Trophoblast cell (in vitro differentiated cells and primary cell): ENCODE measurements around the gene PLBD2.

Source experiments
- DNase-seq, 2 donors: peaks; one replicate each; pipeline ENCODE4 v3.0.0-alpha.2; 2016
- H2AFZ ChIP-seq: 2 replicates; pipeline ENCODE4 v1.6.1; 2013; ENCODE audit warnings: low read length, moderate library complexity, mild to moderate bottlenecking; ENCODE audit not compliant: insufficient read depth, poor library complexity
- H2AK5ac ChIP-seq: 2 replicates; pipeline ENCODE4 v1.6.1; 2013; ENCODE audit warnings: mild to moderate bottlenecking, low read length
- H2BK120ac ChIP-seq: 2 replicates; pipeline ENCODE4 v1.6.1; 2013; ENCODE audit warnings: low read length, mild to moderate bottlenecking, moderate library complexity; ENCODE audit not compliant: insufficient read depth, poor library complexity
- H2BK12ac ChIP-seq: 2 replicates; pipeline ENCODE4 v1.6.1; 2013; ENCODE audit warnings: mild to moderate bottlenecking, low read length, moderate library complexity
- H2BK5ac ChIP-seq: 2 replicates; pipeline ENCODE4 v1.6.1; 2013; ENCODE audit warnings: low read length, low read depth, moderate library complexity, mild to moderate bottlenecking; ENCODE audit not compliant: poor library complexity
- H3K14ac ChIP-seq: 2 replicates; pipeline ENCODE4 v1.6.1; 2013; ENCODE audit warnings: mild to moderate bottlenecking, low read length
- H3K18ac ChIP-seq: 2 replicates; pipeline ENCODE4 v1.6.1; 2013; ENCODE audit warnings: mild to moderate bottlenecking, low read length
- H3K23ac ChIP-seq: 2 replicates; pipeline ENCODE4 v1.6.1; 2013; ENCODE audit warnings: low read length
- H3K27ac ChIP-seq: 2 replicates; pipeline ENCODE4 v1.5.1; 2013; ENCODE audit warnings: low read depth, mild to moderate bottlenecking, inconsistent platforms, low read length, moderate library complexity
- H3K27me3 ChIP-seq: 2 replicates; pipeline ENCODE4 v1.6.1; 2013; ENCODE audit warnings: inconsistent platforms, mild to moderate bottlenecking, low read length, moderate library complexity; ENCODE audit not compliant: insufficient read depth
- H3K36me3 ChIP-seq, 2 experiments: 1 replicate in 1 of 2; 2 replicates in 1 of 2; pipeline ENCODE4 v1.6.1; 2013; ENCODE audit warnings: low read length in 2 of 2, mild to moderate bottlenecking in 2 of 2, moderate library complexity in 1 of 2; ENCODE audit not compliant: insufficient read depth in 2 of 2, control insufficient read depth in 1 of 2
- H3K4ac ChIP-seq: 2 replicates; pipeline ENCODE4 v1.6.1; 2013; ENCODE audit warnings: low read depth, mild to moderate bottlenecking, low read length, moderate library complexity
- H3K4me1 ChIP-seq, 2 experiments: 1 replicate in 1 of 2; 2 replicates in 1 of 2; pipeline ENCODE4 v1.6.1; 2013; ENCODE audit warnings: low read length in 2 of 2, mild to moderate bottlenecking in 2 of 2, moderate library complexity in 1 of 2; ENCODE audit not compliant: insufficient read depth in 2 of 2, control insufficient read depth in 1 of 2
- H3K4me2 ChIP-seq: 2 replicates; pipeline ENCODE4 v1.6.1; 2013; ENCODE audit warnings: inconsistent platforms, mild to moderate bottlenecking, low read length, moderate library complexity
- H3K4me3 ChIP-seq: 2 replicates; pipeline ENCODE4 v1.5.1; 2013; ENCODE audit warnings: mild to moderate bottlenecking, low read depth, low read length, inconsistent platforms
- H3K79me1 ChIP-seq: one replicate; pipeline ENCODE4 v1.6.1; 2013; ENCODE audit warnings: low read length
- H3K79me2 ChIP-seq: 2 replicates; pipeline ENCODE4 v1.6.1; 2013; ENCODE audit warnings: low read length, mild to moderate bottlenecking; ENCODE audit not compliant: control insufficient read depth, insufficient read depth, poor library complexity
- H3K9ac ChIP-seq: 2 replicates; pipeline ENCODE4 v1.6.1; 2013; ENCODE audit warnings: mild to moderate bottlenecking, low read length
- H3K9me3 ChIP-seq: 2 replicates; pipeline ENCODE4 v1.6.1; 2013; ENCODE audit warnings: low read depth, mild to moderate bottlenecking, control low read depth, inconsistent platforms, low read length; ENCODE audit not compliant: insufficient read depth
- H4K12ac ChIP-seq: 2 replicates; pipeline ENCODE4 v1.6.1; 2013; ENCODE audit warnings: low read depth, mild to moderate bottlenecking, low read length, moderate library complexity
- H4K8ac ChIP-seq: 2 replicates; pipeline ENCODE4 v1.6.1; 2013; ENCODE audit warnings: low read depth, mild to moderate bottlenecking, low read length, moderate library complexity
- H4K91ac ChIP-seq: one replicate; pipeline ENCODE4 v1.6.1; 2013; ENCODE audit warnings: low read depth, mild to moderate bottlenecking, low read length, moderate library complexity
- WGBS: extraction: QIAGEN DNeasy Blood & Tissue Kit; methylation state at CpG from one replicate; pipeline ENCODE4 v1.1.7; 2013; ENCODE audit warnings: missing lambda C conversion rate; ENCODE audit not compliant: insufficient read length, insufficient coverage; ENCODE audit errors: extremely low coverage; 5-methylcytosine and 5-hydroxymethylcytosine counted together

Gene PLBD2

GRCh38 chr12:113320401-113320800 lies 38.0 kb upstream of the PLBD2 start:
- H3K79me2 ChIP-seq: no peaks in the 10 kb centered on the region

GRCh38 chr12:113322343-113322742 lies 36.0 kb upstream of the PLBD2 start:
- no peak overlapping the region for H2BK12ac ChIP-seq
- no peak overlapping the region for H3K27ac ChIP-seq
- no peak overlapping the region for H4K91ac ChIP-seq
- no peak overlapping the region for H4K12ac ChIP-seq
- H3K14ac ChIP-seq: no peak overlapping the region
- no peak overlapping the region for H2BK5ac ChIP-seq
- H3K4me1 ChIP-seq: no peaks in the 10 kb centered on the region
- no peak overlapping the region for H3K23ac ChIP-seq
- H3K79me2 ChIP-seq: no peaks in the 10 kb centered on the region
- H3K4me2 ChIP-seq: no peak overlapping the region
- H3K36me3 ChIP-seq: peaks cover 11% of the 10 kb centered on the region in 2 experiments
- H3K4ac ChIP-seq: no peak overlapping the region
- H3K9ac ChIP-seq: no peak overlapping the region
- no peaks in the 10 kb centered on the region for H3K27me3 ChIP-seq
- H3K9me3 ChIP-seq: peaks cover 6% of the 10 kb centered on the region
- H4K8ac ChIP-seq: no peak overlapping the region
- WGBS: no CpG with 5 or more reads among the region's 2 CpGs
- peak; percentile 75 to 94 for DNase-seq
- H3K18ac ChIP-seq: no peak overlapping the region
- no peak overlapping the region for H2AK5ac ChIP-seq
- no peak overlapping the region for H2AFZ ChIP-seq
- H3K79me1 ChIP-seq: no peaks in the 10 kb centered on the region
- no peak overlapping the region for H3K4me3 ChIP-seq
- H2BK120ac ChIP-seq: no peak overlapping the region

More at GRCh38 chr12:113320401-113320800, 38.0 kb upstream of the PLBD2 start:
- no peak overlapping the region for H2BK12ac ChIP-seq
- no peak overlapping the region for H2AK5ac ChIP-seq
- no peak overlapping the region for H3K27ac ChIP-seq
- no peak overlapping the region for H2AFZ ChIP-seq
- no peak for DNase-seq
- no peak overlapping the region for H3K4ac ChIP-seq
- no peak overlapping the region for H4K91ac ChIP-seq
- H3K4me3 ChIP-seq: no peak overlapping the region
- no peak overlapping the region for H2BK5ac ChIP-seq
- WGBS: no CpG with 5 or more reads among the region's 12 CpGs
- no peak overlapping the region for H3K4me2 ChIP-seq
- H2BK120ac ChIP-seq: no peak overlapping the region
- H3K9ac ChIP-seq: no peak overlapping the region
- peaks cover 13 to 18% of the 10 kb centered on the region in 2 experiments for H3K36me3 ChIP-seq
- H4K8ac ChIP-seq: no peak overlapping the region
- no peaks in the 10 kb centered on the region for H3K79me1 ChIP-seq
- H3K27me3 ChIP-seq: no peaks in the 10 kb centered on the region
- H4K12ac ChIP-seq: no peak overlapping the region
- peaks cover 6% of the 10 kb centered on the region for H3K9me3 ChIP-seq
- H3K4me1 ChIP-seq: no peaks in the 10 kb centered on the region
- H3K14ac ChIP-seq: no peak overlapping the region
- no peak overlapping the region for H3K23ac ChIP-seq
- no peak overlapping the region for H3K18ac ChIP-seq

GRCh38 chr12:113325916-113326315 lies 32.5 kb upstream of the PLBD2 start:
- H3K4me3 ChIP-seq: no peak overlapping the region
- H2AK5ac ChIP-seq: no peak overlapping the region
- no peak overlapping the region for H3K4ac ChIP-seq
- no peak overlapping the region for H2BK120ac ChIP-seq
- H3K23ac ChIP-seq: no peak overlapping the region
- H3K36me3 ChIP-seq: peaks cover 2 to 7% of the 10 kb centered on the region in 2 experiments
- H3K27ac ChIP-seq: no peak overlapping the region
- no peak for DNase-seq
- H2BK5ac ChIP-seq: no peak overlapping the region
- no peaks in the 10 kb centered on the region for H3K27me3 ChIP-seq
- no peak overlapping the region for H2AFZ ChIP-seq
- no peak overlapping the region for H2BK12ac ChIP-seq
- H4K12ac ChIP-seq: no peak overlapping the region
- H3K9ac ChIP-seq: no peak overlapping the region
- H4K8ac ChIP-seq: no peak overlapping the region
- no peaks in the 10 kb centered on the region for H3K79me2 ChIP-seq
- H3K14ac ChIP-seq: no peak overlapping the region
- no peak overlapping the region for H4K91ac ChIP-seq
- no CpG with 5 or more reads among the region's 3 CpGs for WGBS
- H3K18ac ChIP-seq: no peak overlapping the region
- peaks cover 0 to 2% of the 10 kb centered on the region in 2 experiments for H3K4me1 ChIP-seq
- H3K4me2 ChIP-seq: no peak overlapping the region
- peaks cover 2% of the 10 kb centered on the region for H3K9me3 ChIP-seq
- H3K79me1 ChIP-seq: no peaks in the 10 kb centered on the region

DNA sequence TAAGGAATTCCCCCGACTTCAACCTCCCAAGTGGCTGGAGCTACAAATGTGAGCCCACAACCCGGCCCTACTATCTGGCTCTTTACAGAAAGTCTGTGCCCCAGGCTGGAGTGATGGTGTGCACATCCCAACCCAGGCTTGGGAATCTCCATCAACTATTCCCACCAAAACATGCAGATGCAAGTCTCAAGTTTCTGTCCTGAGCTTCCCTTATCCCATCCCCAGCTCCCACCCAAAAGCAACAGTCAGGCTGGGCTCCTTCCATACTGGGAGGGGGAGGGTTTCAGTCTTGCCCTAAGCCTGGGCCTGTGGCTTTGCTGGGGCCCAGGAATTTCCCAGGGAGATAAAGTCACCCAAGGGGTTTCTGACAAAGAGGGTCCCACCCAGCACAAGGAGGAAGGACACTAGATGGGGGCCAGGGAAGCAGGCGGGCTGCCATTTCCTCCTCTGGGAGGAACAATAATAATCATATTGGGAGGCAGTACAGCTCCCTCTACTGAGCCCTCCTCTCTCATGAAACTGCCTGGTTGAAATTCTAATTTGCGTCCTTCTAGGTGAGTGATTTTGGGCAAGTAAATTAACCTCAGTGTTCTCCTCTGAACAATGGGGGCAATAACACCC lies 31.5 kb upstream of the PLBD2 start:
- Histone ChIP-seq H2BK5ac (no peak overlapping the region), H3K79me2 (no peaks in the 10 kb centered on the region), H2AK5ac (no peak overlapping the region), H3K9me3 (no peaks in the 10 kb centered on the region), H3K4me1 (peaks cover 0 to 4% of the 10 kb centered on the region in 2 experiments), H2BK120ac (no peak overlapping the region), H4K8ac (no peak overlapping the region), H3K79me1 (no peaks in the 10 kb centered on the region), H3K27ac (no peak overlapping the region), H3K4me2 (no peak overlapping the region), H4K91ac (no peak overlapping the region), H3K18ac (no peak overlapping the region), H3K36me3 (peaks cover 5% of the 10 kb centered on the region in 2 experiments), H3K4ac (no peak overlapping the region), H3K4me3 (no peak overlapping the region), H3K23ac (no peak overlapping the region), H2BK12ac (no peak overlapping the region), H3K9ac (no peak overlapping the region), H4K12ac (no peak overlapping the region), H3K14ac (no peak overlapping the region), H3K27me3 (no peaks in the 10 kb centered on the region), H2AFZ (no peak overlapping the region)
- no peak for DNase-seq
- WGBS: no CpG with 5 or more reads among the region's 4 CpGs
